AG20443 (cell line): ENCODE results near the gene CCKAR.
"Not testable (repeated sequence)": the region's sequence is repeated elsewhere in the genome, so short reads cannot be mapped to it uniquely, and the experiment has no call there.

ENCODE experiments used
- DNase-seq: peaks from one replicate; pipeline ENCODE4 v3.0.0; 2012; ENCODE audit warnings: low spot score, mixed read lengths

The CCKAR gene, protein sequence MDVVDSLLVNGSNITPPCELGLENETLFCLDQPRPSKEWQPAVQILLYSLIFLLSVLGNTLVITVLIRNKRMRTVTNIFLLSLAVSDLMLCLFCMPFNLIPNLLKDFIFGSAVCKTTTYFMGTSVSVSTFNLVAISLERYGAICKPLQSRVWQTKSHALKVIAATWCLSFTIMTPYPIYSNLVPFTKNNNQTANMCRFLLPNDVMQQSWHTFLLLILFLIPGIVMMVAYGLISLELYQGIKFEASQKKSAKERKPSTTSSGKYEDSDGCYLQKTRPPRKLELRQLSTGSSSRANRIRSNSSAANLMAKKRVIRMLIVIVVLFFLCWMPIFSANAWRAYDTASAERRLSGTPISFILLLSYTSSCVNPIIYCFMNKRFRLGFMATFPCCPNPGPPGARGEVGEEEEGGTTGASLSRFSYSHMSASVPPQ

GRCh38 chr4:26490111-26490959, at the start of gene CCKAR:
TSS of gene CCKAR (minus strand) at chr4:26490484. CDS start at chr4:26490267, 217 bp downstream.
- DNase-seq, result no peak

DNA sequence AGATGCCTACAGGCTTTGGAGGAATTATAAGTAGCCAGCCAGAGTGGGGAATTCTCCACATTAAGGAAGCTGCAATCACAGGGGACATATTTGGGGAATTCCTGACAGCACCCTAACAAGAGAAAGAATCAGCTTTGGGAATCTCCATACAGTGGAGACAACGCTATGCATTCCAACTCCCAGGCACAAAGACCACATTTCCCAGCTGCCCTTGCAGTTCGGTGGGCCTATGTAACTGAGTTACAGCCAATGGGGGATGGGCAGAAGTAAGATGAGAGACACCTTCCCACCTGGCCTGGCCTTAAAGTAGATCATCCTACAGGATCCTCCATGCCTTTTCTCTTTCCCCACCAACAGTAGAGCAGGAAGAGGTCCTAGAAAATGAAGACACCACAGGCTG, 43.4 kb upstream of the CCKAR start:
- DNase-seq, result no peak

DNA sequence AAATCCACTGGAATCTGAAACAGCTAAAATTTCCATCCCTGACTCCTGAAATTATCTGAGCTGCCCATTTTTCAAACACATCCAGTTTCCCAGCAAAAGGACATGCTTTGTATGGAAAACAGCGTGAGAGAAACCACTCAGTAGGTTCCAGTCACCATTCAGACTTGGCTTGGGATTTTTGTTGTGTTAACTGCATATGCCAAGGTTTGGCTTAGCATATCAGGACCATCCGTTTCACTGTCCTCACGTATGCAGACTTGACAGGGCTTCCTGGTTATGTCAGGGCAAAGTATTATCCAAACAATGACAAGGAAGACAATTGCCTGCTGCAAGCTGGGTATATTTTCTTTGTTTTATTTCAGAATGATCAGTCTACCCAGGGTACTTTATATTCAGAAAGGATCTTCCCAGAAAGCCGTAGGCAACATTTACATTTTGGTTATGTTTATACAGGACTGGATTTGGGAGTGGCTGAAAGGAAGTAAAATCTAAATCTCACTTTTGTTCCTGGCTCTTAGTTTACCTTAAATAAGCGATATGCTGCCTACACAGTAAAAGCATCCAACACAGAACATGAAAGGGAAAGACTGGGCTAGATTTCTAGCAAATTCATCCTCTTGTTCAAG, 41.3 kb upstream of the CCKAR start:
- no peak for DNase-seq

DNA sequence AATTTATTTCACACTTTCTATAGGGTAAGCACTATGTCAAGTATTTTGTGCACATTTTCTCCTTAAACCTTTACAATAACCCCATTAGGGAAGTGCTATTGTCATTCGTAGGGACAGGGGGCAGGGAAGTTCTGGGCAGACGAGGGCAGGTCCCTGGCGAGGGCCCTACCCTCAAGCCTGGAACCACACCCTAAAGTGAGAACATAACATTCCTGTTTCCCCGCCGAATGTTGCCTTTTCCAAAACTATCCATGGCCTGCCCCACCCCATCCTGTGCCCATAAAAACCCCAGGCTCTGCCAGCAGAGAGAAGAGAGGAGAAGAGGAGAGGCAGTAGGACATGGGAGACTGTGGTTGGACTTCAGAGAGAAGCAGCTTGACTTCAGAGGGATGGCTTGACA, 39.8 kb upstream of the CCKAR start:
- no peak for DNase-seq

GRCh38 chr4:26529479-26529878, 39.2 kb upstream of the CCKAR start:
- no peak for DNase-seq

GRCh38 chr4:26525771-26526150, 35.5 kb upstream of the CCKAR start:
- no peak for DNase-seq

GRCh38 chr4:26525136-26525770, 35.0 kb upstream of the CCKAR start:
- peak; percentile 77 for DNase-seq

DNA sequence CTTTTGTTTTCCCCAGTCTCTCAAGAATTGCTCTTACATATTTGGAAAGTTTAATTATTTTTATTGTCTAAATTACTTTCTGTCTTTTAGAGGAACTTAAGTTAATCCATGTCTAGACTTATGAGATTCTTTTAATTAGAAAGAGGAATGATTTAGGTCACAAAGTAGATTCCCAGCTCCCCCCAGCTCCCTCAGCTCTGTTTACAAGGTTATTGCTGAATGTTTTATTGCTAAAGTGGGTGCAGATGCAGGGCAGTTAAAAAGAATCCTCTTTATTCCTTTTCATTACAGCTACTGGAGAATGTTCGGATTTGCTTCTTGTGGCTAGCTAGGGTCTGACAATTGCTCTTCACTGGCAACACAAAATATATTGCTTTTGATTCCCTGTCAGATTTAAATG, 33.7 kb upstream of the CCKAR start:
- no peak for DNase-seq

GRCh38 chr4:26522478-26522877, 32.2 kb upstream of the CCKAR start:
- peak; percentile 51 for DNase-seq

GRCh38 chr4:26520728-26521450, 30.6 kb upstream of the CCKAR start:
- no peak for DNase-seq

- DNase-seq, result no peak
These were observed 25.7 kb upstream of the CCKAR start for GRCh38 chr4:26515936-26516335.

- no peak for DNase-seq
These were observed 20.2 kb upstream of the CCKAR start for GRCh38 chr4:26510334-26510964.

DNA sequence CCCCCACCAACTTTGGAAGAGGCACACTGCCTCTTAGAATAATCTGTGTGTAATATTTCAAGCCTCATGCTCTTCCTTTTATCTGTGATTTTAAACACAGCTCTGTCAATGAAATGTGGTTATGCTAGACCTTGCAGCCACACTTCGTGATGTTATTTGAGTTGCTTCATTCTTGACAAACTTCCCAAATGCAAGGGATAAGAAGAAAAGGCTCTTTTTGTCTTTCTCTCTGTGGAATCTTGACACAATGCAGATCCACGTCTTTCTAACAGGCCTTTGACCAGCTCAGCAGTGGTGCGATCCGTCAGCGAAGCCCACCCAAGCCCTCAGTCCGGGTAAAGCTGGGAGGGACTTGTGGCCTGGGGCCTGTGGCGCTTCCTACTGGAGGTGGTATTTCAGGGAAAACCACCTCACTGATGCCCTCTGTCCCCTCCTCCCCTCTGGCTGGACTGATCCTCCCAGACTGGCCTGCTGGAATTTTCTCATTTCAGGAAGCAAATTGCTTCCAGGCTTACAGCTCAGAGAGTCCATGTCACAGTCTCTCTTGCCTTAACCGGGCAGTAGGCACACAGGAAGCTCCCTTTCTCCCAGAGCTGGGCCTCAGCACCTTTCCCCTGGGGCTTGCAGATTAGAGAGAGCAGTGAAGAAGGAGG, 19.5 kb upstream of the CCKAR start:
- peak; percentile 47 for DNase-seq

DNA sequence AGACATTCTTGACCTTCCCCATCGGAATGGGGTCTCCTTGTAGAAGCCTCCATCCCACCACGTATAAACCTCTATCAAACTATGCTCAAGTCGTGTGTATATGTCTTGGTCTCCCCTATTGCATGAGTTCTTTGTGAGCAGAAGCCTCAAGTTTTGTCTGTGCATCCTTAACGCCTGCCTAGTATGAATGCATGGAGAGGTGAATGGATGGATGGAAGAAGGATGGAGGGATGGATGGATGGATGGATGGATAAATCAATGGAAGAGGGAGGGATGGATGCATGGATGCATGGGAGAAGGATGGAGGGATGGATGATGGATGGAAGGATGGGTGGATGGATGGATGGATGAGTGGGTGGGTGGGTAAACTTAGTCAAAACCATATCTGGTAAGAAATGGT, 17.0 kb upstream of the CCKAR start:
- no peak for DNase-seq

- DNase-seq, result no peak
These were observed 13.6 kb upstream of the CCKAR start for GRCh38 chr4:26503844-26504243.

DNA sequence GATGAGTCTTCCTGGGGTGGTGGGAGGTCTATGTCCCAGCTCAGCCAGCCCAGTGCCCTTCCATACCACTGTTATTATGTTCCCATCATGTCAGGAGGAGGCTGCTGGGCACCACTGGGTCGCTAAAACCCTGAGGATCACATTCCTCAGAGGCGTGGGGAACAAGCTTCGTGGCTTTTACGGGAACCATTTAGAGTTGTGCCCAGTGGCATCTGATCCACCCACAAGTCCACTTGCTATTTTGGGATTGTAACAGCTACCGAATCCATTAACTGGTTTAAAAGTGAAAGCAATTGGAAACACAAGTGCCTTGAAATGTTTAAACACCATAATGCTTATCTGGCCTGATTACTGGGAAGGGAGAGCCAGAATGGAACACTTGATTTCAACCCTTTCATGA, 13.1 kb upstream of the CCKAR start:
- no peak for DNase-seq

DNA sequence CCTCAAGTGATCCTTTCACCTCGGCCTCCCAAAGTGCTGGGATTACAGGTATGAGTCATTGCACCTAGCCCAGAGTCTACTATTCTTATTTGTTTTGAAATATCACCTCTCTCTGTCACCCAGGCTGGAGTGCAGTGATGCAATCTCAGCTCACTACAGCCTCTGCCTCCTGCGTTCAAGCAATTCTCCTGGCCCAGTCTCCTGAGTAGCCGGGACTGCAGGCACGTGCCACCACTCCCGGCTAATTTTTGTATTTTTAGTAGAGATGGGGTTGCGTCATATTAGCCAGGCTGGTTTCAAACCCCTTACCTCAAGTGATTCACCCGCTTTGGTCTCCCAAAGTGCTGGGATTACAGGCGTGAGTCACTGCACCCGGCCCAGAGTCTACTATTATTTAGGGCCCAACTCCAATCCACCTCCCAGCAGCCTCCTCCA, 10.3 kb upstream of the CCKAR start:
- DNase-seq, result not testable (repeated sequence)

- no peak for DNase-seq
These were observed 6.0 kb upstream of the CCKAR start for GRCh38 chr4:26496207-26496783.

- DNase-seq, result no peak
These were observed 3.2 kb upstream of the CCKAR start for GRCh38 chr4:26493461-26493860.
